Thoracic aorta (tissue), 2 donors: ENCODE measurements around the gene PDE5A. TPM values are rescaled to one million over a fixed set of nuclear protein-coding genes. Genes with fewer than 3 reads are reported as not detected.

Experiments
- ATAC-seq: fragments of 150-250 bp; one replicate; pipeline ENCODE4 v1.8.0; 2017; ENCODE audit warnings: low read depth; ENCODE audit not compliant: insufficient number of reproducible peaks, low FRiP score
- DNase-seq: peaks from one replicate; pipeline ENCODE4 v3.0.0-alpha.2; 2020; ENCODE audit warnings: low spot score
- H3K27ac ChIP-seq, 2 donors: fragments of 200-600 bp; sonication (generic); 1 replicate in 1 of 2; 2 replicates in 1 of 2; pipeline ENCODE4 v1.5.1; 2016; ENCODE audit warnings: mild to moderate bottlenecking in 2 of 2, moderate library complexity in 2 of 2
- H3K27me3 ChIP-seq: fragments of 200-600 bp; sonication (generic); replicated peaks from 2 replicates; pipeline ENCODE4 v1.6.0; 2016; ENCODE audit warnings: mild to moderate bottlenecking; ENCODE audit not compliant: insufficient read depth
- H3K36me3 ChIP-seq: fragments of 200-600 bp; sonication (generic); one replicate; pipeline ENCODE4 v1.5.1; 2016
- H3K4me1 ChIP-seq, 2 donors: fragments of 200-600 bp; sonication (generic); 1 replicate in 1 of 2; 2 replicates in 1 of 2; pipeline versions ENCODE4 v1.5.1 to v1.6.0; 2016; ENCODE audit warnings: low read depth in 2 of 2, mild to moderate bottlenecking in 1 of 2; ENCODE audit not compliant: control insufficient read depth in 1 of 2
- H3K4me3 ChIP-seq: fragments of 200-600 bp; sonication (generic); 2 replicates; pipeline ENCODE4 v1.5.1; 2016; ENCODE audit warnings: mild to moderate bottlenecking
- H3K9me3 ChIP-seq: fragments of 200-600 bp; sonication (generic); 2 replicates; pipeline ENCODE4 v1.5.1; 2016
- CTCF ChIP-seq: fragments of 200-600 bp; sonication (generic); IDR thresholded peaks from one replicate; pipeline ENCODE4 v1.5.1; 2019; ENCODE audit warnings: antibody characterized with exemption
- total RNA-seq, 2 donors: library from RNA; depleted of rRNA; stranded (reverse); fragments of >200 nt; gene quantifications; one replicate each; pipeline versions ENCODE4 v1.1.0 to v1.2.3, GENCODE V29; 2016

The PDE5A gene
- total RNA-seq, 2 donors from 2014 or later: 158 to 223 TPM

GRCh38 chr4:119656342-119656741 lies 27.7 kb upstream of the PDE5A start:
- no peak for DNase-seq
- H3K9me3 ChIP-seq: no peaks in the 10 kb centered on the region
- no peaks in the 10 kb centered on the region for H3K36me3 ChIP-seq
- no peaks in the 10 kb centered on the region for H3K27me3 ChIP-seq
- TF ChIP-seq CTCF: no peak
- peaks cover 26 to 47% of the 10 kb centered on the region in 2 donors for H3K4me1 ChIP-seq
- peak overlapping the region; percentile 14 to 73 for H3K27ac ChIP-seq
- ATAC-seq: no peak
- H3K4me3 ChIP-seq: no peak overlapping the region

GRCh38 chr4:119655111-119655837 lies 26.7 kb upstream of the PDE5A start:
- H3K4me1 ChIP-seq: peaks cover 26 to 47% of the 10 kb centered on the region in 2 donors
- no peaks in the 10 kb centered on the region for H3K9me3 ChIP-seq
- H3K27me3 ChIP-seq: no peaks in the 10 kb centered on the region
- ATAC-seq (no peak), DNase-seq (no peak)
- H3K36me3 ChIP-seq: no peaks in the 10 kb centered on the region
- no peak for TF ChIP-seq CTCF
- H3K4me3 ChIP-seq: no peak overlapping the region
- peak overlapping the region; percentile 58 to 73 for H3K27ac ChIP-seq

- no peaks in the 10 kb centered on the region for H3K9me3 ChIP-seq
- peak overlapping the region in 1 of 2 donors; percentile 33 for H3K27ac ChIP-seq
Measured at GRCh38 chr4:119653990-119654389, 25.4 kb upstream of the PDE5A start.

DNA sequence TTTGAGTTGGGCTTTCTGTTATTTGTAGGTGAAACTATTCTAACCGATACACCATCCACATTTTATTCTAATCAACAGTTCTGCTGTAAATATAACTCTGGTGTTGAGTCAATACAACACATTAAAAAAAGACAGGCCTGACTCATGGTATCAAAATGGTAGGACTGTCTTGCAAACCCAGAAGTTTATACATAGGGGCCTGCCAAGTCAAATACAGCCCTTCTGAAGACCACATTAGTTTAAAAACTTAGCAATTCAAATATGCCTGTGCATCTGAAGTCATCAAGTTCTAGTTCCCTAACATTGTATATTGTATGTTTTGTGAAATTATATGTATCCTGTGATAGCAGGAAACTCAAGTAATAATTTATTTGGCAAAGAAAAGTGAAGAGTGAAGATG lies 24.4 kb upstream of the PDE5A start:
- H3K36me3 ChIP-seq: no peaks in the 10 kb centered on the region
- H3K4me3 ChIP-seq: no peak overlapping the region
- peak overlapping the region in 1 of 2 donors; percentile 33 for H3K27ac ChIP-seq
- no peaks in the 10 kb centered on the region for H3K9me3 ChIP-seq
- H3K4me1 ChIP-seq: peaks cover 26 to 42% of the 10 kb centered on the region in 2 donors
- no peaks in the 10 kb centered on the region for H3K27me3 ChIP-seq
- no peak for TF ChIP-seq CTCF
- DNase-seq (no peak), ATAC-seq (no peak)

More at GRCh38 chr4:119653990-119654389, 25.4 kb upstream of the PDE5A start:
- no peak for TF ChIP-seq CTCF
- ATAC-seq (no peak), DNase-seq (no peak)
- no peaks in the 10 kb centered on the region for H3K27me3 ChIP-seq
- peaks cover 26 to 42% of the 10 kb centered on the region in 2 donors for H3K4me1 ChIP-seq
- no peaks in the 10 kb centered on the region for H3K36me3 ChIP-seq
- H3K4me3 ChIP-seq: no peak overlapping the region

- Histone ChIP-seq H3K36me3 (no peaks in the 10 kb centered on the region), H3K27ac (no peak overlapping the region), H3K9me3 (no peaks in the 10 kb centered on the region), H3K4me1 (peaks cover 3 to 26% of the 10 kb centered on the region in 2 donors), H3K4me3 (no peak overlapping the region), H3K27me3 (no peaks in the 10 kb centered on the region)
- TF ChIP-seq CTCF: no peak
- ATAC-seq (no peak), DNase-seq (no peak)
Measured at GRCh38 chr4:119648398-119648797, 19.8 kb upstream of the PDE5A start.
